Femur (tissue), 1 donor: Measurements from ENCODE around the gene IGSF9.

ENCODE experiments used
- DNase-seq: peaks from one replicate; pipeline ENCODE4 v3.0.0-alpha.2; 2017

IGSF9 gene

GRCh38 chr1:159895836-159896545 is 49.4 kb downstream of the IGSF9 start:
- no peak for DNase-seq

DNA sequence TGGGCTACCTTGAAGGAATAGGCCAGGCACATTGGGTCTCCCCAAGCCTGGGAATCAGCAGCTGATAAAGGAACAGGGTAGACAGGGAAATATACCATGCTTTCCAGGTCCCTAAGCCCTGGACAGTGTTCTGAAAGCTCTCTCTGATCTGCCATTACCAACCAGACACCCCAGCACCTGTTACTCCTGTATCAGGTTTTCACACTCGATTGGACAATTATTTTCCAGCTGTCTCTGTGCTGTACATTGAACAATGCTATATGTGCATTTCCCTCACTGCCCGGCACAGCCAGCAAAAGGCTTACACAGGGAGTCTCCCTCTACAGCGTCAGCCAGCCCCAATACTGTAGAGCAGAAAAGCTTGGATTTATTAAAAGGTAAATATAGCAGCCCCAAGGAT is 50.1 kb downstream of the IGSF9 start:
- no peak for DNase-seq

DNA sequence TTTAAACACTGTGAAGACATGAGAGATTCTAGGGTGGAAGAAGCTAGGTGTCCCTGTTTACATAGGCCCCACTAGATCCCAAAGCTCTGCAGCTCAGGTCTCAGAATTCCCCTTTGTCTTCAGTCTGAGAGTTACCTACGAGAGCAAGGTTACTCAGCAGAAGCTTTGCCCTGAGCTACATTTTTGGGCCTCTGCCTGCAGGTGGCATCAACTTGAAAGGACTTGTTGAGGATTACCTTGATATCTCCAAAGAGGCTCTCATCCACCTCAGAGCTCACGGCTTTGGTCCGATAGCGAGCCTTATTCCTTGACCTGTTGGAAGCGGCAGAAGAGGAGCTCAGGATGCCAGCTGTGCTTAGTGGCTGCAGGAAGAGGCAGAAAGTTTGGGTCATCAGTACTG is 52.5 kb downstream of the IGSF9 start:
- no peak for DNase-seq

DNA sequence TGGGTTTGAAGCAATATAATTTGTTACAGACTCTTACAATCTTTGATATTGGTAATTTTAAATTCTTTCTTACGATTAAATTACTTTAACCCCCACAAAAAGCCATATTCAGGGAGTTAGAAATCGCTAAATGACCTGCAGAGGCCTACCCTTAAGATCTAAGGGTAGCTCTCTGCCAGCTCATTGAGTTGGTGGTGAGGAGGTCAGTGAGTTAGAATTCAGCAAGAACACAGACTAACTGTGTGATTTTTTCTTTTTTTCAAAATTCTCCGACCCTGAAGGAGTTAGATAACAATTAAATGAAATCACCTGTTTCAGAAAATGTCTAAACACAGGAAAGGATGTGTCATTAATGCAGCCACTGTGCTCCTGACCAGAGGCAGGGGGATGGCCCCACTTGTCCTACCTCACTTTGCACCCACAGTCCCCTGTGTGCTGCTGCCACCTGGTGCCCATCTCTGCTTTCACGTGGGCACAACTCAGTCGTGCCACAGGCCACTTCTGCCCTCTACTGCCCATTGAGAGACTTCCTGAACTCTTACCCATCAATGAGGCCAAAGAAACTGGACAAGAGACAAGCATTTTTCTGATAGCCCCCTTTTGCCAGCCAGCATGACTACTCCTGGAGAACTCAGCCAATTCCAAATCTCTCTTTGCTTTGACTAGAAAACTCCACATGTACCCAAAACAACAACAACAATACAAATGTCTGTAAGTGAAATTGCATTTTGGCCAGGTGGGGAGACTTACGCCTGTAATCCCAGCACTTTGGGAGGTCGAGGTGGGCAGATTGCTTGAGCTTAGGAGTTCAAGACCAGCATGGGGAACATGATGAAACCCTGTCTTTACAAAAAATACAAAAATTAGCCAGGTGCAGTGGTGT is 53.9 kb downstream of the IGSF9 start:
- DNase-seq: peak; percentile 86

- no peak for DNase-seq
These were observed 55.0 kb downstream of the IGSF9 start for GRCh38 chr1:159890390-159890789.

DNA sequence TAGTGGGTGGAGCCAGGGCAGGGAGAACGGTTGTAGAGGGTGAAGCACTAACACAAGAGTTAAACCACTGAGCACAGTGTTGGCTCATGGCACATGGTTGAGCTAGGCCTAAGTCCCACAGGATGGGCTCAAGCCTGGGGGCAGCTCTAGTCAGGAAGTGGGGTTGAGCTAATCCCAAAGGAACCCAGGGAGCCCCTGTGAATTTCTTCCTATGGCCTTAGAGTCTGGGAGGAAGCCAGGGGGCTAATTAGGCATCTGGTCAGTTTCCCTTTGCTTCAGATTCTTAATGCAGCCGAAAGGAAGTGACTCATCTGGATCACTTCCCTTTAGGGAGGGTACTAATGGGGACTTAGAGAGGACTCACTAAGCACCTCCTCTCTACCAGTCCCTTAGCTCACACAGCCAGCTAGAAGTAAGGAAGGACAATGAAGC is 55.6 kb downstream of the IGSF9 start:
- peak; percentile 41 for DNase-seq

DNA sequence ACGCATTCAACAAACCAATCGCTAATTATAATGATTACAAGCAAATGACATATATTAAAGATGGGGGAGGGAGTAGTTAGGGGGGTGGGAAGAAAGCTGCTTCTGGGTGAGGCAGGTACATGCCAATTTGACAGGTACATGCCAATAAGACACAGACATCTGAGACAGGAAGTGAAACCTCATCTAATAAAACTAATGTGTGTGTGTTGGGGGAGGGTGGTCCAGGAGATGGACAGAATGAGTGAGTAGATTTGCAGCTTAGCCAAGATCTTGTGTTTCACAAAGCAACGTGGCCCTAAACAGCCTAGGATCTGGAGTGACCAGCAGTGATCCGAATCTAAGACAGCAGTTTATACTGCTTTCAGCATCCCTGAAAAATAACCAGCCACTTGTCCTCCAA is 56.2 kb downstream of the IGSF9 start:
- no peak for DNase-seq

- no peak for DNase-seq
These were observed 61.1 kb downstream of the IGSF9 start for GRCh38 chr1:159884296-159884695.

DNA sequence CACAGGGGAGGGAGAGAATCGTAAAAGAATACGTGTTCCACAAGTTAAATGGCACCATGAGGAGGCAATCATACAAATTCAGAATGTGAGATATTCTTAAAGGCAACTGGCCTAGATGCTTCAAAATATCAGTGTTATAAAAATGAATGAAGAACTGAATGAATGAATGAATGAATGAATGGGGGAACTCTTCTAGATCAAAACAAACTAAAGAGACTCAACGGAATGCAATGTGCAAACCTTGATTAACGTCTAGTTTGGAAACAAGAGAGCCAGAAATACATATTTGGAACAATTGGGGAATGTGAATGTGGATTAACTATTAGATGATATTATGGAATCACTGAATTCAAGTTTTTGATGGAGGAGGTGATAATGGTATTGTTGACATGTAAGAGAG is 62.3 kb downstream of the IGSF9 start:
- no peak for DNase-seq

- DNase-seq: no peak
These were observed 62.9 kb downstream of the IGSF9 start for GRCh38 chr1:159882527-159882862.

- DNase-seq: peak; percentile 62
These were observed 63.5 kb downstream of the IGSF9 start for GRCh38 chr1:159881622-159882526.

DNA sequence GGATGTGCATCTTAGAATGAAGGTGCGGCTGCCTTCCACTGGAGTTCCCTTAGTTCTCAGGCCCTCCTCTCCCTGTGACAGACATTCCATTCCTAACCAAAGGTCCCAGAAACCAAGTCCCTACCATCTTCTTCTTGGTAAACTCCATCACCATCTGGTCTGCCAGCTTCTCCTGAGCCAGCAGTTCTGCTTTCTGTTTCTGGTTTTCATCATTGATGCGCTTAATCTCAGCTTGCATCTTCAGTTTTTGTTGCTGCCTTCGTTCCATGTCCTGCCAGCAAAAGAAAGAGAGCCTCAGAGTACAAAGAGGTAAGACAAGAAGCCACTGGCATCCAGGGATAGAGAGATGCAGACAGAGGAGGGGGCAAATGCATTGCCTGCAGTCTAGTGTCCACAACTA is 65.0 kb downstream of the IGSF9 start:
- no peak for DNase-seq

DNA sequence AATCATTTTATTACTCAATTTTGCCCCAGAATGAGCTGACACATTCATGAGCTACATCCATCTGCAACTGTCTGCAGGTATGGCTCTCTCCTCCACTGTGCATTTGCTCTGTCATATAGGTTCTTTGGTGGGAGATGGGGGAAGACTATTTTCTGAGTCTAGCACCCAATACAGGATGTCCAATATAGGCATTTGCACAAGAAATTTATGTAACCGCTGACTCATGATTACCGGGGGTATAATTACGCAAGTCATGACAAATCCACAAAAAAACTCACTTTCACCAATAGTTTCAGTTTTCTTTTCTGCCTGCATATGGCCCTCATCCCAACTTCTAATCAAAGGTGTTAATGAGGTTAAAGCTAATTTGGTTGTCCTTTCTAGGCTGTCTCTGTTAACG is 65.4 kb downstream of the IGSF9 start:
- DNase-seq: no peak

- DNase-seq: no peak
These were observed 66.3 kb downstream of the IGSF9 start for GRCh38 chr1:159879136-159879535.

DNA sequence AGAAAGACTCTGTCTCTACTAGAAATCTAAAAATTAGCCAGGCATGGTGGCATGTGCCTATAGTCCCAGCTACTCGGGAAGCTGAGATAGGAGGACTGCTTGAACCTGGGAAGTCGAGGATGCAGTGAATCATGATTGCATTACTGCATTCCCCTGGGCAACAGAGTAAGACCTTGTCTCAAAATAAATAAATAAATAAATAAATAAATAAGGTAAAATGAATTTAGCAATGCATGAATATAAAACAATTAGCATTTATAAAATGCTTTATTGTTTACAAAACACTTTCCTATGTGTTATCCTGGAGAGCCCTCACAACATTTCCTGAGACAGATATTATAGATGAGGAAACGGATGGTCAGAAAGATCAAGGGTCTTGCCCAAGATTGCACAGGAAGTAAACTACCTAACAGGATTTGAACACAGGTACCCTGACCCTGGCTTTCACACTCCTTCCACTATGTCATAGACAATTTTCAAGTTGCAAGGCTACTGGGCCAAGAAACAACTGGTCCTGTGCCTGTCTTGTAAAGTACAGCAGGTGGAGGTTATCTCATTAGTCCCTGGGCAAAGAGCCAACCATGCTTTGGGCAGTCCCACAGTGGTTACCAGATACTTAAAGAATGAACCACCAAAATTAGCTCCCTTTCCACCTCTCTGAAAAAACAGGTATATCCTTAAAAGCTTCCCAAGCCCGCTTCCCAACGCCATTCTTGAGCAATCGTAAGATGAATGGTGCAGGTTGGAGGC is 67.5 kb downstream of the IGSF9 start:
- DNase-seq: no peak
